NB4 (cell line): ENCODE measurements around the gene ADORA1.

Source experiments
- DNase-seq: peaks from one replicate; pipeline ENCODE4 v3.0.0; 2010; ENCODE audit warnings: low read depth
- H3K4me3 ChIP-seq: one replicate; pipeline ENCODE4 v1.5.1; 2011; ENCODE audit warnings: mild to moderate bottlenecking, low read depth, low read length, moderate library complexity
- CTCF ChIP-seq: IDR thresholded peaks from one replicate; pipeline ENCODE4 v1.5.1; 2012; ENCODE audit warnings: low read depth, low read length
- MAX ChIP-seq: IDR thresholded peaks from 2 replicates; pipeline ENCODE4 v1.6.1; 2011; ENCODE audit warnings: low read depth, low read length
- MYC ChIP-seq: IDR thresholded peaks from 2 replicates; pipeline ENCODE4 v1.6.1; 2011; ENCODE audit warnings: low read depth, low read length
- POLR2A ChIP-seq: IDR thresholded peaks from 2 replicates; pipeline ENCODE4 v1.6.1; 2011; ENCODE audit warnings: mild to moderate bottlenecking; ENCODE audit not compliant: insufficient read length; ENCODE audit errors: extremely low read depth

ADORA1 gene

GRCh38 chr1:203086992-203087763 lies 40.3 kb upstream of the ADORA1 start:
- no peak overlapping the region for H3K4me3 ChIP-seq
- TF ChIP-seq CTCF (no peak), POLR2A (no peak), MAX (no peak), MYC (no peak)
- DNase-seq: no peak

- no peak for DNase-seq
- TF ChIP-seq MAX (no peak), POLR2A (no peak), MYC (no peak), CTCF (no peak)
- H3K4me3 ChIP-seq: no peak overlapping the region
These were observed 39.1 kb upstream of the ADORA1 start for GRCh38 chr1:203088441-203088840.

GRCh38 chr1:203089001-203089650 lies 38.4 kb upstream of the ADORA1 start:
- no peak for DNase-seq
- no peak overlapping the region for H3K4me3 ChIP-seq
- no peak for TF ChIP-seq MYC
- no peak for TF ChIP-seq MAX
- TF ChIP-seq POLR2A: no peak
- TF ChIP-seq CTCF: no peak

- no peak overlapping the region for H3K4me3 ChIP-seq
- no peak for TF ChIP-seq MAX
- no peak for TF ChIP-seq POLR2A
- TF ChIP-seq MYC: no peak
- TF ChIP-seq CTCF: no peak
- no peak for DNase-seq
These were observed 37.9 kb upstream of the ADORA1 start for GRCh38 chr1:203089651-203090045.

GRCh38 chr1:203090421-203091198 lies 36.9 kb upstream of the ADORA1 start:
- no peak for DNase-seq
- TF ChIP-seq MAX (no peak), MYC (no peak), POLR2A (no peak), CTCF (no peak)
- H3K4me3 ChIP-seq: no peak overlapping the region
